Parathyroid adenoma (tissue), 2 donors: ENCODE data around the gene ADAMTS16.

Experiments
- H2AFZ ChIP-seq: fragments of 300-600 bp; sonication (generic); one replicate; pipeline ENCODE4 v1.7.0; 2017; ENCODE audit warnings: antibody characterized with exemption, mild to moderate bottlenecking
- H3K27ac ChIP-seq: fragments of 300-600 bp; sonication (generic); one replicate; pipeline ENCODE4 v1.7.0; 2017
- H3K27me3 ChIP-seq: fragments of 300-600 bp; sonication (generic); one replicate; pipeline ENCODE4 v1.7.0; 2017; ENCODE audit warnings: low read length; ENCODE audit not compliant: control insufficient read depth, insufficient read depth
- H3K36me3 ChIP-seq: fragments of 300-600 bp; sonication (generic); one replicate; pipeline ENCODE4 v1.7.0; 2017; ENCODE audit warnings: low read length; ENCODE audit not compliant: control insufficient read depth, insufficient read depth
- H3K4me1 ChIP-seq: fragments of 300-600 bp; sonication (generic); one replicate; pipeline ENCODE4 v1.7.0; 2017; ENCODE audit warnings: control low read depth
- H3K4me2 ChIP-seq: fragments of 300-600 bp; sonication (generic); one replicate; pipeline ENCODE4 v1.7.0; 2017; ENCODE audit warnings: low read length
- H3K4me3 ChIP-seq: fragments of 300-600 bp; sonication (generic); one replicate; pipeline ENCODE4 v1.7.0; 2017; ENCODE audit warnings: low read depth, low read length
- H3K79me2 ChIP-seq: fragments of 300-600 bp; sonication (generic); one replicate; pipeline ENCODE4 v1.7.0; 2017; ENCODE audit warnings: control low read depth
- H3K9ac ChIP-seq: fragments of 300-600 bp; sonication (generic); one replicate; pipeline ENCODE4 v1.7.0; 2017; ENCODE audit warnings: mild to moderate bottlenecking
- H3K9me3 ChIP-seq: fragments of 300-600 bp; sonication (generic); one replicate; pipeline ENCODE4 v1.7.0; 2017; ENCODE audit warnings: low read length; ENCODE audit not compliant: control insufficient read depth
- CTCF ChIP-seq: fragments of 300-600 bp; sonication (generic); IDR thresholded peaks from one replicate; pipeline ENCODE4 v1.7.0; 2017; ENCODE audit warnings: antibody characterized with exemption, mild to moderate bottlenecking
- donor health status: primary hyperparathyroidism.

The ADAMTS16 gene

GRCh38 chr5:5314166-5314565 lies 174.0 kb downstream of the ADAMTS16 start:
- Histone ChIP-seq H3K4me3 (no peak overlapping the region), H3K9me3 (no peaks in the 10 kb centered on the region), H3K27ac (no peak overlapping the region), H3K36me3 (no peaks in the 10 kb centered on the region), H2AFZ (no peak overlapping the region), H3K4me2 (no peak overlapping the region), H3K9ac (no peak overlapping the region), H3K27me3 (no peaks in the 10 kb centered on the region), H3K79me2 (no peaks in the 10 kb centered on the region), H3K4me1 (no peaks in the 10 kb centered on the region)
- TF ChIP-seq CTCF: no peak

GRCh38 chr5:5314626-5315025 lies 174.5 kb downstream of the ADAMTS16 start:
- H3K4me3 ChIP-seq: no peak overlapping the region
- no peaks in the 10 kb centered on the region for H3K27me3 ChIP-seq
- no peak for TF ChIP-seq CTCF
- H2AFZ ChIP-seq: no peak overlapping the region
- no peak overlapping the region for H3K4me2 ChIP-seq
- no peaks in the 10 kb centered on the region for H3K4me1 ChIP-seq
- H3K36me3 ChIP-seq: no peaks in the 10 kb centered on the region
- H3K79me2 ChIP-seq: no peaks in the 10 kb centered on the region
- H3K27ac ChIP-seq: no peak overlapping the region
- H3K9me3 ChIP-seq: no peaks in the 10 kb centered on the region
- no peak overlapping the region for H3K9ac ChIP-seq

- Histone ChIP-seq H3K4me2 (no peak overlapping the region), H3K4me1 (no peaks in the 10 kb centered on the region), H3K9ac (no peak overlapping the region), H3K9me3 (no peaks in the 10 kb centered on the region), H3K36me3 (no peaks in the 10 kb centered on the region), H2AFZ (no peak overlapping the region), H3K4me3 (no peak overlapping the region), H3K27me3 (no peaks in the 10 kb centered on the region), H3K27ac (no peak overlapping the region), H3K79me2 (no peaks in the 10 kb centered on the region)
- no peak for TF ChIP-seq CTCF
These were observed 175.2 kb downstream of the ADAMTS16 start for GRCh38 chr5:5315068-5315980.

GRCh38 chr5:5316334-5316733 lies 176.2 kb downstream of the ADAMTS16 start:
- no peaks in the 10 kb centered on the region for H3K9me3 ChIP-seq
- no peak overlapping the region for H3K27ac ChIP-seq
- H3K4me2 ChIP-seq: no peak overlapping the region
- H3K9ac ChIP-seq: no peak overlapping the region
- H3K4me3 ChIP-seq: no peak overlapping the region
- no peaks in the 10 kb centered on the region for H3K27me3 ChIP-seq
- no peaks in the 10 kb centered on the region for H3K36me3 ChIP-seq
- H2AFZ ChIP-seq: no peak overlapping the region
- H3K4me1 ChIP-seq: no peaks in the 10 kb centered on the region
- no peak for TF ChIP-seq CTCF
- no peaks in the 10 kb centered on the region for H3K79me2 ChIP-seq

GRCh38 chr5:5317976-5318375 lies 177.8 kb downstream of the ADAMTS16 start:
- no peaks in the 10 kb centered on the region for H3K4me1 ChIP-seq
- no peak overlapping the region for H3K27ac ChIP-seq
- H3K9ac ChIP-seq: no peak overlapping the region
- H3K36me3 ChIP-seq: no peaks in the 10 kb centered on the region
- H3K4me2 ChIP-seq: no peak overlapping the region
- H3K9me3 ChIP-seq: no peaks in the 10 kb centered on the region
- H3K79me2 ChIP-seq: no peaks in the 10 kb centered on the region
- no peak overlapping the region for H3K4me3 ChIP-seq
- no peaks in the 10 kb centered on the region for H3K27me3 ChIP-seq
- no peak for TF ChIP-seq CTCF
- no peak overlapping the region for H2AFZ ChIP-seq
